ENCODE data around the gene GNB2.

- no peak for TF ChIP-seq MXI1 (IDR thresholded peaks at IDR 0.05; ENCODE audit: borderline replicate concordance, low read depth, low read length)
- no peak for TF ChIP-seq FIP1L1 (IDR thresholded peaks at IDR 0.05; ENCODE audit: borderline replicate concordance, insufficient read depth, low read depth, low read length)
- TF ChIP-seq TRIM24 (CRISPR knock-in tag; IDR thresholded peaks at IDR 0.05) = no peak
- no peak for TF ChIP-seq POLR2AphosphoS5 (IDR thresholded peaks at IDR 0.05; ENCODE audit: low read depth, low read length)
- no peak for TF ChIP-seq ZNF317 (CRISPR knock-in tag; IDR thresholded peaks at IDR 0.05)
- TF ChIP-seq HES4 (CRISPR knock-in tag; IDR thresholded peaks at IDR 0.05; ENCODE audit: borderline replicate concordance) = no peak
- no peak for TF ChIP-seq CTCF (CRISPR knock-in tag; IDR thresholded peaks at IDR 0.05)
- TF ChIP-seq SALL2 (CRISPR knock-in tag; IDR thresholded peaks at IDR 0.05) = no peak
- TF ChIP-seq SP5 (CRISPR knock-in tag; IDR thresholded peaks at IDR 0.05; ENCODE audit: borderline replicate concordance, low read depth) = no peak
- TF ChIP-seq ZBTB1 (CRISPR knock-in tag; IDR thresholded peaks at IDR 0.05; ENCODE audit: borderline replicate concordance) = no peak
- no peak for TF ChIP-seq MLX (CRISPR knock-in tag; IDR thresholded peaks at IDR 0.05)
- no peak for TF ChIP-seq THYN1 (CRISPR knock-in tag; IDR thresholded peaks at IDR 0.05; ENCODE audit: borderline replicate concordance, low read depth)
- TF ChIP-seq ARNT (IDR thresholded peaks at IDR 0.05) = no peak
- TF ChIP-seq ISX (CRISPR knock-in tag; conservative IDR thresholded peaks at IDR 0.05) = no peak
These were observed 22.6 kb downstream of the GNB2 start for GRCh38 chr7:100696123-100696521.
